GM23338 (cell line): Measurements from ENCODE around the gene SLC25A26. TPM values are rescaled to one million over a fixed set of nuclear protein-coding genes. Genes with fewer than 3 reads are reported as not detected.

Source experiments
- ATAC-seq: fragments of 200-7000 bp; cut with Tn5 transposase; 3 replicates; pipeline ENCODE4 v1.9.1; 2020
- DNase-seq: peaks from one replicate; pipeline ENCODE4 v3.0.0-alpha.2; 2015; ENCODE audit warnings: low spot score
- H2AFZ ChIP-seq: fragments of 200-600 bp; sonication (generic); 2 replicates; pipeline ENCODE4 v1.8.0; 2016; ENCODE audit warnings: antibody characterized with exemption, mild to moderate bottlenecking, moderate library complexity
- H3F3A ChIP-seq: fragments of 200-600 bp; sonication (generic); replicated peaks from 2 replicates; pipeline ENCODE4 v1.8.0; 2017; ENCODE audit warnings: antibody characterized with exemption, mixed run types, low read depth
- H3K27ac ChIP-seq: fragments of 200-600 bp; sonication (generic); 2 replicates; pipeline ENCODE4 v1.6.1; 2016; ENCODE audit warnings: low read depth
- H3K27me3 ChIP-seq: fragments of 200-600 bp; sonication (generic); 2 replicates; pipeline ENCODE4 v1.8.0; 2016; ENCODE audit warnings: mild to moderate bottlenecking, mixed run types, moderate library complexity; ENCODE audit not compliant: insufficient read depth
- H3K36me3 ChIP-seq: fragments of 200-600 bp; sonication (generic); 2 replicates; pipeline ENCODE4 v1.8.0; 2016; ENCODE audit warnings: mild to moderate bottlenecking; ENCODE audit not compliant: insufficient read depth
- H3K4me1 ChIP-seq: fragments of 200-600 bp; sonication (generic); 2 replicates; pipeline ENCODE4 v1.8.0; 2016; ENCODE audit warnings: mild to moderate bottlenecking, moderate library complexity; ENCODE audit not compliant: insufficient read depth
- H3K4me2 ChIP-seq: fragments of 200-600 bp; sonication (generic); 2 replicates; pipeline ENCODE4 v1.7.1; 2017; ENCODE audit warnings: mixed run types
- H3K4me3 ChIP-seq: fragments of 200-600 bp; sonication (generic); 2 replicates; pipeline ENCODE4 v1.6.1; 2016; ENCODE audit warnings: mixed run types
- H3K79me2 ChIP-seq: fragments of 200-600 bp; sonication (generic); replicated peaks from 2 replicates; pipeline ENCODE4 v1.8.0; 2017; ENCODE audit warnings: mild to moderate bottlenecking; ENCODE audit not compliant: insufficient read depth
- H3K9me2 ChIP-seq: fragments of 200-600 bp; sonication (generic); 2 replicates; pipeline ENCODE4 v1.8.0; 2017; ENCODE audit not compliant: insufficient read depth
- H4K20me1 ChIP-seq: fragments of 200-600 bp; sonication (generic); replicated peaks from 2 replicates; pipeline ENCODE4 v1.8.0; 2017; ENCODE audit warnings: mild to moderate bottlenecking; ENCODE audit not compliant: insufficient read depth
- H3K27ac Mint-ChIP-seq: 2 replicates; pipeline ENCODE4 v1.8.0; 2020; ENCODE audit warnings: inconsistent platforms, mild to moderate bottlenecking, moderate library complexity, mixed read lengths
- H3K27me3 Mint-ChIP-seq: 3 replicates; pipeline ENCODE4 v1.8.0; 2022; ENCODE audit warnings: low read depth, mild to moderate bottlenecking, moderate library complexity, mixed read lengths, inconsistent platforms; ENCODE audit not compliant: insufficient read depth, poor library complexity
- H3K36me3 Mint-ChIP-seq: 3 replicates; pipeline ENCODE4 v1.8.0; 2021; ENCODE audit warnings: low read depth, mild to moderate bottlenecking, inconsistent platforms, moderate library complexity, mixed read lengths
- H3K4me1 Mint-ChIP-seq: 3 replicates; pipeline ENCODE4 v1.8.0; 2020; ENCODE audit warnings: mild to moderate bottlenecking, inconsistent platforms, mixed read lengths
- H3K4me3 Mint-ChIP-seq: 3 replicates; pipeline ENCODE4 v1.8.0; 2021; ENCODE audit warnings: moderate library complexity, mild to moderate bottlenecking, inconsistent platforms, mixed read lengths
- H3K9me3 Mint-ChIP-seq: 3 replicates; pipeline ENCODE4 v1.8.0; 2020; ENCODE audit warnings: moderate library complexity, mild to moderate bottlenecking, inconsistent platforms, mixed read lengths
- CREB1 ChIP-seq: fragments of 250-450 bp; sonication (Bioruptor Pico); IDR thresholded peaks from 2 replicates; pipeline ENCODE4 v1.5.0; 2020; ENCODE audit warnings: low read depth, mild to moderate bottlenecking, moderate library complexity
- CTCF ChIP-seq, 2 experiments: fragments of 200-600 bp in 1 of 2; sonication (generic) in 1 of 2; conservative IDR thresholded peaks; 2 replicates each; pipeline versions ENCODE4 v1.5.1 to v1.6.1; 2016 to 2017; ENCODE audit warnings: antibody characterized with exemption in 2 of 2, low read depth in 2 of 2, mild to moderate bottlenecking in 2 of 2, moderate library complexity in 1 of 2
- ETS1 ChIP-seq: IDR thresholded peaks from 2 replicates; pipeline ENCODE4 v1.6.1; 2016; ENCODE audit warnings: antibody characterized with exemption
- EZH2 ChIP-seq: fragments of 200-600 bp; sonication (generic); IDR thresholded peaks from one replicate; pipeline ENCODE4 v1.8.0; 2017; ENCODE audit warnings: antibody characterized with exemption, mild to moderate bottlenecking, low read depth; ENCODE audit not compliant: unreplicated experiment
- EZH2phosphoT487 ChIP-seq: fragments of 200-600 bp; sonication (generic); IDR thresholded peaks from one replicate; pipeline ENCODE4 v1.8.1; 2018; ENCODE audit warnings: antibody characterized with exemption; ENCODE audit not compliant: unreplicated experiment
- JUNB ChIP-seq: IDR thresholded peaks from one replicate; pipeline ENCODE4 v1.6.1; 2016; ENCODE audit warnings: antibody characterized with exemption; ENCODE audit not compliant: unreplicated experiment
- NANOG ChIP-seq: IDR thresholded peaks from 2 replicates; pipeline ENCODE4 v1.6.1; 2016; ENCODE audit warnings: antibody characterized with exemption, borderline replicate concordance
- POLR2AphosphoS5 ChIP-seq: IDR thresholded peaks from 2 replicates; pipeline ENCODE4 v1.6.1; 2016; ENCODE audit warnings: antibody characterized with exemption, low read depth
- REST ChIP-seq: IDR thresholded peaks from one replicate; pipeline ENCODE4 v1.6.1; 2018; ENCODE audit warnings: antibody characterized with exemption; ENCODE audit not compliant: unreplicated experiment
- STAT1 ChIP-seq: IDR thresholded peaks from one replicate; pipeline ENCODE4 v1.6.1; 2016; ENCODE audit warnings: antibody characterized with exemption; ENCODE audit not compliant: unreplicated experiment
- ZNF114 ChIP-seq: fragments of 250-450 bp; sonication (Bioruptor Pico); IDR thresholded peaks from 2 replicates; pipeline ENCODE4 v1.5.0; 2020; ENCODE audit warnings: mild to moderate bottlenecking, moderate library complexity
- ZNF331 ChIP-seq: fragments of 250-450 bp; sonication (Bioruptor Pico); IDR thresholded peaks from 2 replicates; pipeline ENCODE4 v1.5.0; 2020; ENCODE audit warnings: low read depth, mild to moderate bottlenecking, moderate library complexity
- ZNF462 ChIP-seq: fragments of 250-450 bp; sonication (Bioruptor Pico); IDR thresholded peaks from 2 replicates; pipeline ENCODE4 v1.5.0; 2020; ENCODE audit warnings: mild to moderate bottlenecking, moderate library complexity
- polyA plus RNA-seq: library from polyadenylated mRNA; unstranded; fragments of >200 nt; fragmentation: Nextera tagmentation; extraction: Ambion mirVana; gene quantifications from 2 replicates; pipeline ENCODE4 v1.2.1, GENCODE V29; 2016
- total RNA-seq: library from RNA; depleted of rRNA; stranded (reverse); fragments of >200 nt; shearing (Covaris generic); gene quantifications from 2 replicates; pipeline ENCODE4 v1.2.3, GENCODE V29; 2014

SLC25A26 gene
- total and polyA plus RNA-seq, 2 experiments from 2014 or later = 24.8 to 40.2 TPM

GRCh38 chr3:66385066-66385465, 164.3 kb downstream of the SLC25A26 start:
- H3K4me2 ChIP-seq = no peak overlapping the region

More at GRCh38 chr3:66385066-66385465, 164.3 kb downstream of the SLC25A26 start:
- no peak for ATAC-seq
- Histone ChIP-seq H3K4me3 (no peak overlapping the region), H3F3A (no peaks in the 10 kb centered on the region; the same call in none of the 2 replicates), H2AFZ (no peak overlapping the region), H3K36me3 (peaks cover 41% of the 10 kb centered on the region), H3K79me2 (peaks cover 31% of the 10 kb centered on the region), H3K27me3 (no peaks in the 10 kb centered on the region), H3K4me1 (no peaks in the 10 kb centered on the region), H3K9me2 (no peaks in the 10 kb centered on the region), H4K20me1 (peaks cover 14% of the 10 kb centered on the region), H3K27ac (no peak overlapping the region)
- TF ChIP-seq EZH2 (no peak), ZNF331 (CRISPR knock-in tag) (no peak), NANOG (no peak), CREB1 (CRISPR knock-in tag) (no peak), CTCF (conservative IDR thresholded peaks at IDR 0.05; ENCODE audit: low read depth in 2 of 2) (no peak), JUNB (no peak), EZH2phosphoT487 (no peak), REST (no peak), ZNF462 (CRISPR knock-in tag) (no peak), POLR2AphosphoS5 (no peak), ETS1 (no peak), ZNF114 (CRISPR knock-in tag) (no peak), STAT1 (no peak)
- Mint-ChIP-seq H3K27ac (no peak overlapping the region), H3K4me3 (no peak overlapping the region), H3K36me3 (peaks cover 80% of the 10 kb centered on the region), H3K4me1 (peaks cover 6% of the 10 kb centered on the region), H3K27me3 (peaks cover 21% of the 10 kb centered on the region), H3K9me3 (no peaks in the 10 kb centered on the region)
- no peak for DNase-seq
